ENCODE results near the gene SNTB2. TPM values are rescaled to one million over a fixed set of nuclear protein-coding genes. Genes with fewer than 3 reads are reported as not detected.
"Not testable (repeated sequence)": the region's sequence is repeated elsewhere in the genome, so short reads cannot be mapped to it uniquely, and the experiment has no call there.

SNTB2 gene
- total RNA-seq, 1 donor from 2014 or later: 12.3 TPM

DNA sequence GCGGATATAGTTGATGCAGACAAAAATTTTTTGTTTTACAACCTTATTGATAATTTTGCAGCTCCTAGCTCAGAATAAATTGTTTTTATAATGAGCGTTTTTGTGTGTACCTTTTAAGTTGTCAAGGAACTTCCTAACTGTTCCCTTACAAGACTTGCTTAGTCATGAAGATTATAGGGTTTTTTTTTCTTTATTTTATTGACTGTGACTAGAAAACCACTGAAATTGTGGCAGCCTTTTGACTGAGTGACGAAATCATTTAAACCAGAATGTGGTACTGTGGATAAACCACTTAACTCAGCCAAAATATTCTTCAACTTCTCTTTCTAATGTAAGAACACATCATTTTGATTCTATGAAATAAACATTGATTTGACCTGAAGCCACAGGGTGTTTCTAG is 83.4 kb downstream of the SNTB2 start:
- ATAC-seq (ENCODE audit: poor library complexity) (no peak), DNase-seq (no peak)
- intact Hi-C loops (cut with DNase I): no loop called here

DNA sequence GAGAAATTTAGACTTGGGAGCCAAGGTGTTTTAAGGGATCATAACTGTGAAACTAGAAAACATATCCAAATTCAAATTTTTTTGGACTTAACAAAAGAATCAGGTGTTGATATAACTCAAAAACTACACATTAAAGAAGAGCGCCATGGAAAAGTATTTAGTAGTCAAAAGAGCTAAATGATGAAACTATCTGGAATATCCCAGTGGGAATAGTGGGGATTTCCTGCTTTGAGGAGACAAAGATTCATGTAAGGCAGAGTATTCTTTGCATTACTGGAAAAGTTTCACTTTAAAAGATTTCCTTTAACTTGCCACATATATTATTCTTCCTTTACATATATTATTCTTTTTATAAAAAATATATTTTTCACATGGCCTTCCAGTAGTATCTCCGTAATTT is 83.9 kb downstream of the SNTB2 start:
- DNase-seq: no peak
- ATAC-seq (ENCODE audit: poor library complexity): no peak
- intact Hi-C loops (cut with DNase I): no loop called here

DNA sequence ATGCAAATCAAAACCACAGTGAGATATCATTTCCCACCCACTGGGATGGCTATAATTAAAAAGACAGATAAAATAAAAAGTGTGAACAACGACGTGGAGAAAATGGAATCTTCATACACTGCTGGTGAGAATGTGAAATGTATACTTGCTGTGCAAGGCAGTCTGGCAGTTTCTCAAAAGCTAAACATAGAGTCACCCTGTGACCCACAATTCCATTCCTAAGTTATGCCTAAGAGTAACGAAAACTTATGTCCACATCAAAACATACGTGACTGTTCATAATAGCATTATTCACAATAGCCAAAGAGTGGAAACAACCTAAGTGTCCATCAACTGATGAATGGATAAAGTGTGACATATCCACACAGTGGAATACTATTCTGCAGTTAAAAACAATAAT is 86.0 kb downstream of the SNTB2 start:
- intact Hi-C loops (cut with DNase I): no loop called here
- no peak for ATAC-seq (ENCODE audit: poor library complexity)
- no peak for DNase-seq

DNA sequence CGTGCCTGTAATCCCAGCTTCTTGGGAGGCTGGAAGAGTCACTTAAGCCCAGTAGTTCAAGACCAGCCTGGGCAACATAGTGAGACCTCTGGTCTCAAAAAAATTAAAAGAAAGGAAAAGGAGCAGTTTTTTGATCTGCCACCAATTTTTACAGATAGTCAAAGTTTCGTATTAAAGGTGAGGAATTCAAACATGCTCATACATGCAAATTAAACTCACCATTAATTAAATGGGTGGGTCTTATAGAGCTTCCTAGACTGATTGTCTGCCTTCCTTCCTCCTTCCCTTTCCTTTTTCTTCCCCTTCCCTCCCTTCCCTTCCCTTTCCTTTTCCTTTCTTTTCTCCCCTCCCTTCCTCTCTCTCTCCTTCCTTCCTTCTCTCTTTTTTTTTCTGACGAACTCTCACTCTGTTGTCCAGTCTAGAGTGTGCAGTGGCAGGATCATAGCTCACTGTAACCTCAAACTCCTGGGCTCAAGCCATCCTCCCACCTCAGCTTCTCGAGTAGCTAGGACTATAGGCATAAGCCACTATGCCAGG is 87.8 kb downstream of the SNTB2 start:
- intact Hi-C loops (cut with DNase I): no loop called here
- no peak for DNase-seq
- no peak for ATAC-seq (ENCODE audit: poor library complexity)

GRCh38 chr16:69276148-69277115 is 89.5 kb downstream of the SNTB2 start:
- intact Hi-C loops (cut with DNase I): no loop called here
- DNase-seq: peak; percentile 70
- peak; percentile 98 for ATAC-seq (ENCODE audit: poor library complexity)

DNA sequence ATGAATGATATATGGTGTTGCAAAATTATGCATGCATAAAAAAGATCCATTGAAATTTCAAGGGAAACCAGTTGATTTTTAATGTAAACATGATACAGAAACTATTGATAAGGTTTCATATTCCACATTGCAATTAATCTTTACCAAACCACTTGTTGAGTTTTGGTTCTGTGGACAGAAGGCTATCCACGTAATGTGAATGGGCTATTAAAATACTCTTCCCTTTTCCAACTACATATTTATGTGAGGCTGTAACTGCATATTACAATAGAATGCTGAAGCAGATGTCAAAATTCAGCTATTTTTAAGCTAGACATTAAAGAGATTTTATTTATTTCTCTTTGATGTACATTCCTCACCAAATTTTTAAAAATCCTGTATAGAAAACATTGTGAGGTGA is 90.4 kb downstream of the SNTB2 start:
- intact Hi-C loops (cut with DNase I): no loop called here
- ATAC-seq (ENCODE audit: poor library complexity) (no peak), DNase-seq (no peak)

DNA sequence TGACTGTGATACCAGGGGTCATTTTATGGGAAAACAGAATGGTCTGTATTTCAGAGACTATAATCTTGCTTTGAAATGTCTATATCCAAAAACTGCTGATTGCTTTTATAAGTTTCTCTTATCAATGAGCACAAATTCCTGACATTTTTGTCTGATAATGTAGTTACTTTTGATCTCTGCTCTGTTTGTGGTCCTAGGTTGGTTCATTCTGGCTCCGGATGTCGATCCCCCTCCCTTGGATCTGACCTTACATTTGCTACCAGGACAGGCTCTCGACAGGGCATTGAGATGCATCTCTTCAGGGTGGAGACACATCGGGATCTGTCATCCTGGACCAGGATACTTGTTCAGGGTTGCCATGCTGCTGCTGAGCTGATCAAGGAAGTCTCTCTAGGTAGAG is 96.9 kb downstream of the SNTB2 start:
- DNase-seq (no peak), ATAC-seq (ENCODE audit: poor library complexity) (no peak)
- intact Hi-C loops (cut with DNase I): no loop called here

DNA sequence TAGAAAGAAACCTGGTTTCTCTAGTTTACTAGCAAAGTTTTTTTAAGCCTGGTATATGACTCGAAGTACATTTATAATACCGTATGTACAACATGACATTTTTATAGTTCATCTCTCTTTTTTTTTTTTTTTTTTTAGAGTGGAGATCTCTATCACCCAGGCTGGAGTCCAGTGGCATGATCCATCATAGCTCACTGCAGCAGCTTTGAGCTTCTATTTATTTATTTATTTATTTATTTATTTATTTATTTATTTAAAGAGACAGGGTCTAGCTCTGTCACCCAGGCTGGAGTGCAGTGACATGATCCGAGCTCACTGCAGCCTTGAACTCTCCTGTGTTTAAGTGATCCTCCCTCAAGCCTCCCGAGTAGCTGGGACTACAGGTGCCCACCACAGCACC is 98.3 kb downstream of the SNTB2 start:
- DNase-seq: no peak

DNA sequence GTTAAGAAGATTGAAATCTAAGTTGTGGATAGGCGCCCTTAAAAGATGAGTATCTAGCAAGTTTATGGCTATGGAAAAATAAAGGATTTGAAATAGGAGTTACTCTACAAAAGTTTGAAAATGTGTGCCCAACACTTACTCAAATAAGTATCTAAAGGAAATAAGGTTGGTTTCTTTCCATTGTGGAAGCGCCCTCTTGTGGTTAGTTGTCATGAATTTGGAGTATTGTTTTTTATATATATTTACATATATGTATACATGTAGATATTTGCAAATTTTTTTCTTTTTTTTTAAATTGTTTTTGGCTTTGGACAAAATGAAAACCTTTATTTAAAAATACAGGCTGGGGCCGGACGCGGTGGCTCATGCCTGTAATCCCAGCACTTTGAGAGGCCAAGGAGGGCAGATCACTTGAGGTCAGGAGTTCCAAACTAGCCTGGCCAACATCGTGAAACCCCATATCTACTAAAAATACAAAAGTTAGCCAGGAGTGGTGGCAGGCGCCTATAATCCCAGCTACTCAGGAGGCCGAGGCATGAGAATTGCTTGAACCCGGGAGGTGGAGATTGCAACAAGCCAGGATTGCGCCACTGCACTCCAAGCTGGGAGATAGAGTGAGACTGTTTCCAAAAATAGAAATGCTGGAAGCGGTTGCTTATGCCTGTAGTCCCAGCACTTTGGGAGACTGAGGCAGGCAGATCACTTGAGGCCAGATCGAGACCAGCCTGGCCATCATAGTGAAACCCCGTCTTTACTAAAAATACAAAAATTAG is 100.2 kb downstream of the SNTB2 start:
- peak; percentile 82 for DNase-seq
- intact Hi-C loops (cut with DNase I): no loop called here
- peak; percentile 93 for ATAC-seq (ENCODE audit: poor library complexity)

More for the DNA sequence above, 98.3 kb downstream of the SNTB2 start:
- no peak for ATAC-seq (ENCODE audit: poor library complexity)
- intact Hi-C loops (cut with DNase I): no loop called here

DNA sequence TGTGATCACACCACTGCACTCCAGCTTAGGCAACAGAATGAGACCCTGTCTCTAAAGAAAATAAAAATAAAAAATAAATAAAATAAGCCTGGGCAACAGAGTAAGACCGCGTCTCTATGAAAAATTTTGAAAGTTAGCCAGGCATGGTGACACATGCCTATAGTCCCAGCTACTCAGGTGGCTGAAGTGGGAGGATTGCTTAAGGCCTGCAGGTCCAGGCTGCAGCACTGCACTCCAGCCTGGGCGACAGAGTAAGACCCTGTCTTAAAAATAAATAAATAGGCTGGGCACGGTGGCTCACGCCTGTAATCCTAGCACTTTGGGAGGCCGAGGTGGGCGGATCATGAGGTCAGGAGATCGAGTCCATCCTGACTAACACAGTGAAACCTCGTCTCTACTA is 104.7 kb downstream of the SNTB2 start:
- intact Hi-C loops (cut with DNase I); ATAC-seq (ENCODE audit: poor library complexity); DNase-seq: not testable (repeated sequence)

GRCh38 chr16:69293401-69293800 is 106.4 kb downstream of the SNTB2 start:
- intact Hi-C loops (cut with DNase I): no loop called here
- ATAC-seq (ENCODE audit: poor library complexity): no peak
- no peak for DNase-seq

- intact Hi-C loops (cut with DNase I): no loop called here
- ATAC-seq (ENCODE audit: poor library complexity) (no peak), DNase-seq (no peak)
Measured at GRCh38 chr16:69294051-69294450, 107.1 kb downstream of the SNTB2 start.

DNA sequence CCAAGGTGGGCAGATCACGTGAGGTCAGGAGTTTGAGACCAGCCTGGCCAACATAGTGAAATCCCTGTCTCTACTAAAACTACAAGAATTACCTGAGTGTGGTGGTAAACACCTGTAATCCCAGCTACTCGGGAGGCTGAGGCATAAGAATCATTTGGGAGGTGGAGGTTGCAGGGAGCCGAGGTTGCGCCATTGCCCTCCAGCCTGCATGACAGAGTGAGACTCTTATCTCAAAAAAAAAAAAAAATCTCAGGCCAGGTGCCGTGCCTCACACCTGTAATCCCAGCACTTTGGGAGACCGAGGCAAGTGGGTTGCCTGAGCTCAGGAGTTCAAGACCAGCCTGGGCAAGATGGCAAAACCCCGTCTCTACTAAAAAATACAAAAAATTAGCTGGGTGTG is 109.8 kb downstream of the SNTB2 start:
- DNase-seq; ATAC-seq (ENCODE audit: poor library complexity); intact Hi-C loops (cut with DNase I): not testable (repeated sequence)

DNA sequence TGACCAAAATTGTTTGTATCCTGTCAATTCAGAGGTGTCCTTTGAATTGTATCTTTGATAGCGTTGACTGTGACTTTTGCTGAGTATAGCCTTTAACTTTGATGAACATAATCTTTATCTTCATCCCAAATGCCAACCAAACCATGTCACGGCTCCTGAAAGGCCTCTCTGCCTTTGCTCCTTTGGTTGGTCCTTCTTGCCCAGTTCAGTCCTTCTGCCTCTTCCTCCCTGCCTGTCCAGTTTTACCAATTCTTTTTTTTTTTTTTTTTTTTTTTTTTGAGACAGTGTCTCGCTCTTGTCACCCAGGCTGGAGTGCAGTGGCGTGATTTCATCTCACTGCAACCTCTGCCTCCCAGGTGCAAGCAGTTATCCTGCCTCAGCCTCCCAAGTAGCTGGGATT is 111.3 kb downstream of the SNTB2 start:
- ATAC-seq (ENCODE audit: poor library complexity) (no peak), DNase-seq (no peak)
- intact Hi-C loops (cut with DNase I): no loop called here

GRCh38 chr16:69301187-69301586 is 114.2 kb downstream of the SNTB2 start:
- DNase-seq (no peak), ATAC-seq (ENCODE audit: poor library complexity) (no peak)
- intact Hi-C loops (cut with DNase I): no loop called here

GRCh38 chr16:69301861-69302260 is 114.9 kb downstream of the SNTB2 start:
- intact Hi-C loops (cut with DNase I): no loop called here
- ATAC-seq (ENCODE audit: poor library complexity) (no peak), DNase-seq (no peak)

DNA sequence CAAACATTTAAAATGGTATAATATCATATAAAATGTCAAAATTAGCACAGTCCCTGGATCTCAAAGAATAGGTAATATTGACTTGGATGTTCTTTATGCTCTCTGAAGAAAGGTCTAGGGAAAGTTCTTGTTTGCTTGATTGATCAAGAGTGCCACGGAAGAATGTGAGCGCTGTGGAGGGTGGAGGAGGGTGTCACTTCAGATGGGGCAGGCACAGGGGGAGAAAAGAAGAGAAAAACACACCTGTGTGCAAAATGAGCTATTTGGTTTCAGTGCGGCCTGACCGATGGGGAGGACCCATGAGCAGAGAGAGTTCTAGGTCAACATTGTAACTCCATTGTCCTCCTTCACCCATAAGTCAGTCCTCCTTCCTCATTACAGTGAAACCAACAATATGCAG is 115.3 kb downstream of the SNTB2 start:
- DNase-seq: no peak
- intact Hi-C loops (cut with DNase I): no loop called here
- no peak for ATAC-seq (ENCODE audit: poor library complexity)

GRCh38 chr16:69306031-69306430 is 119.1 kb downstream of the SNTB2 start:
- DNase-seq (no peak), ATAC-seq (ENCODE audit: poor library complexity) (no peak)
- intact Hi-C loops (cut with DNase I): no loop called here

DNA sequence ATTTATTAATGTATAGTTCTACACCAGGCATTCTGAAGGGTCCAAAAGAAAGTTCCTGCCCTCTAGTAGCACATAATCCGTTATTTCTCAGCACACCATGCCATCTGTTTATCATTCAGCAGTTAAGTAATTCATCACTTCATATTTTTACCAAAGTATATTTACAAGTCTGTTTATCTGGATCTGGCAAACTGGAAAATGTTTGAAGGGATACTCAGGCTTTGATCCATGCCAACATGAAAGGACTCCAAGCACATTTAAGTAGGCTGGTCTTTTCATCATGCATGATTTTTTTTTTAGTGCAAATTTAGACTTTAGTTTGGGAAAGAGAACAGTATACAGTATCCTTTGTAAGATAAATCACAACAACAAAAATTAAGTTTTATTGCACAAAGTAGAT is 120.1 kb downstream of the SNTB2 start:
- intact Hi-C loops (cut with DNase I): no loop called here
- DNase-seq (no peak), ATAC-seq (ENCODE audit: poor library complexity) (no peak)

GRCh38 chr16:69307856-69308255 is 120.9 kb downstream of the SNTB2 start:
- intact Hi-C loops (cut with DNase I): no loop called here
- ATAC-seq (ENCODE audit: poor library complexity) (no peak), DNase-seq (no peak)
